HEK293T (cell line): Measurements from ENCODE around the gene RINL.

ENCODE experiments used
- ARNT ChIP-seq: fragments of 450-650 bp; IDR thresholded peaks from 2 replicates; pipeline ENCODE4 v1.6.1; 2017; ENCODE audit warnings: mild to moderate bottlenecking
- BHLHE40 ChIP-seq: fragments of 450-650 bp; IDR thresholded peaks from 2 replicates; pipeline ENCODE4 v1.6.1; 2016; ENCODE audit warnings: mild to moderate bottlenecking, moderate library complexity, borderline replicate concordance
- ELF4 ChIP-seq: fragments of 450-650 bp; IDR thresholded peaks from 2 replicates; pipeline ENCODE4 v1.6.1; 2017; ENCODE audit warnings: antibody characterized with exemption
- FOXM1 ChIP-seq: fragments of 450-650 bp; IDR thresholded peaks from 2 replicates; pipeline ENCODE4 v1.6.1; 2017; ENCODE audit warnings: mild to moderate bottlenecking, borderline replicate concordance
- HDGF ChIP-seq: fragments of 450-650 bp; IDR thresholded peaks from 2 replicates; pipeline ENCODE4 v1.6.1; 2017; ENCODE audit warnings: antibody characterized with exemption, borderline replicate concordance
- L3MBTL2 ChIP-seq: fragments of 450-650 bp; conservative IDR thresholded peaks from 2 replicates; pipeline ENCODE4 v1.6.1; 2016; ENCODE audit warnings: mild to moderate bottlenecking
- SP1 ChIP-seq: fragments of 450-650 bp; IDR thresholded peaks from 2 replicates; pipeline ENCODE4 v1.6.1; 2017
- SUZ12 ChIP-seq: fragments of 450-650 bp; IDR thresholded peaks from 2 replicates; pipeline ENCODE4 v1.6.1; 2016; ENCODE audit warnings: mild to moderate bottlenecking
- ZNF384 ChIP-seq: fragments of 450-650 bp; IDR thresholded peaks from 2 replicates; pipeline ENCODE4 v1.6.1; 2016

DNA sequence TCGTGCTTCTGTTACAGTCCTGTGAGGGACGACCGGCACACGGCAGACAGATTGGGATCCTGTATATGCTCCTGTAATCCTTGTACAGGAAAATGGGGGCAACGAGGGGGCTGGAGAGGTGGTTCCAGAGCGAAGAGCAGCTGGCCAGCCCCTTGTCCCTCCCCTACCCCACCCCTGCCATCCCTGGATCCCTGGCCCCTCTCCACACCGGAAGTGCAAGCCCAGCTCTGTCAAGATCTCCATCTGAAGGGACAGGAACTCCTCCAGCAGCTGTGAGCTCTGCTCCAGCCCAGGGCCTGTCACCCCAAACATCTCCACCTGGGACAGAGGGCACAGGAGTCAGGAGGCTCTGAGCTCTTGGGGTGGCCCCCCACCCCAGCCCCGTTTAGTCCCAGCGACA, 39.4 kb upstream of the RINL start:
- TF ChIP-seq FOXM1, result no peak
- TF ChIP-seq L3MBTL2, result no peak
- TF ChIP-seq ELF4, result no peak
- TF ChIP-seq ARNT, result no peak
- TF ChIP-seq SP1, result no peak
- no peak for TF ChIP-seq ZNF384
- no peak for TF ChIP-seq HDGF
- no peak for TF ChIP-seq BHLHE40
- no peak for TF ChIP-seq SUZ12
